A549 (cell line): ENCODE data around the gene ZYG11B.

ENCODE experiments used
- EP300 ChIP-seq, 2 experiments: fragments of >200 bp; sonication (Bioruptor Twin); formaldehyde crosslinking; IDR thresholded peaks; 2 replicates in 1 of 2; 3 replicates in 1 of 2; pipeline ENCODE4 v1.6.1; 2016 to 2017
- HOXA7 ChIP-seq: fragments of 250-450 bp; sonication (Bioruptor Pico); IDR thresholded peaks from 2 replicates; pipeline ENCODE4 v1.5.0; 2020; ENCODE audit warnings: mild to moderate bottlenecking, moderate library complexity
- MAFK ChIP-seq: fragments of 450-650 bp; IDR thresholded peaks from 2 replicates; pipeline ENCODE4 v1.6.1; 2014; ENCODE audit not compliant: partially characterized antibody
- NPAS2 ChIP-seq: fragments of 250-450 bp; sonication (Bioruptor Pico); IDR thresholded peaks from 2 replicates; pipeline ENCODE4 v1.8.0; 2022; ENCODE audit warnings: mild to moderate bottlenecking, moderate library complexity, borderline replicate concordance
- POLR2A ChIP-seq: IDR thresholded peaks from 2 replicates; pipeline ENCODE4 v1.6.1; 2012; ENCODE audit warnings: mild to moderate bottlenecking, low read length
- SMC3 ChIP-seq: fragments of >200 bp; sonication (Bioruptor Twin); formaldehyde crosslinking; IDR thresholded peaks from 3 replicates; pipeline ENCODE4 v1.6.1; 2018; ENCODE audit warnings: inconsistent platforms
- TF ChIP-seq, protein P1 (sequence below): fragments of >200 bp; sonication (Bioruptor Twin); formaldehyde crosslinking; IDR thresholded peaks from 3 replicates; pipeline ENCODE4 v1.5.1; 2016

DNA sequence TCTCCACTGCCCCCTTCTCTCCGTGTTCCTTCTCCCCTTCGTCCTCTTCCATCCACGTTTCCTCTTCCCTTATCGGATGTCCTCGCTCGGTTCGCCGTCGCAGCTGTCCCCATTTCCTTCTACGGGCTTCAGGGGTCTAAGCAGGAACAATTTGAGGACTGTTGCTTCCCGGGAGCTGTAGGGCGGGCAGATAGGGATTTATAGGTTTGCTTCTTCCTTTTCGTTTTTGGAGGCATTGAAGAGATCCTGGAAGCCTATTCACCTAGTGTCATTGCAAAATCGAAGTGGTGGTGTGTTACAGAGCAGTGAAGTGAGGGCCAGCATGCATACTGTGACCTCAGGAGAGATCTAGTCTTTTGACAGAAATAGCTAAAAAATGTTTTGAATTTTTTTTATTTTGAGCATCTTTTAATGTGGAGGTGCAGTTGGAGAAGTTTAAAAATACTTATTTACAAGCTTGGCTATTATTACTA is 897 bp downstream of the ZYG11B start:
- no peak for TF ChIP-seq EP300 (IDR thresholded peaks at IDR 0.05)
- TF ChIP-seq, protein P1, sequence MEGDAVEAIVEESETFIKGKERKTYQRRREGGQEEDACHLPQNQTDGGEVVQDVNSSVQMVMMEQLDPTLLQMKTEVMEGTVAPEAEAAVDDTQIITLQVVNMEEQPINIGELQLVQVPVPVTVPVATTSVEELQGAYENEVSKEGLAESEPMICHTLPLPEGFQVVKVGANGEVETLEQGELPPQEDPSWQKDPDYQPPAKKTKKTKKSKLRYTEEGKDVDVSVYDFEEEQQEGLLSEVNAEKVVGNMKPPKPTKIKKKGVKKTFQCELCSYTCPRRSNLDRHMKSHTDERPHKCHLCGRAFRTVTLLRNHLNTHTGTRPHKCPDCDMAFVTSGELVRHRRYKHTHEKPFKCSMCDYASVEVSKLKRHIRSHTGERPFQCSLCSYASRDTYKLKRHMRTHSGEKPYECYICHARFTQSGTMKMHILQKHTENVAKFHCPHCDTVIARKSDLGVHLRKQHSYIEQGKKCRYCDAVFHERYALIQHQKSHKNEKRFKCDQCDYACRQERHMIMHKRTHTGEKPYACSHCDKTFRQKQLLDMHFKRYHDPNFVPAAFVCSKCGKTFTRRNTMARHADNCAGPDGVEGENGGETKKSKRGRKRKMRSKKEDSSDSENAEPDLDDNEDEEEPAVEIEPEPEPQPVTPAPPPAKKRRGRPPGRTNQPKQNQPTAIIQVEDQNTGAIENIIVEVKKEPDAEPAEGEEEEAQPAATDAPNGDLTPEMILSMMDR: no peak
- no peak for TF ChIP-seq MAFK
- TF ChIP-seq POLR2A: no peak
- TF ChIP-seq SMC3: no peak
- TF ChIP-seq NPAS2 (CRISPR knock-in tag): no peak
- TF ChIP-seq HOXA7 (CRISPR knock-in tag): no peak
